Stimulated activated memory B cell treated with anti-CD40 and anti-IgM and Interleukin-4, amounts not matched to agents 10 μg/mL and 1 μg/mL and 100 μg/mL, for 72 hours (primary cell): ENCODE results near the gene VTI1A.

Source experiments
- ATAC-seq: fragments of 150-1000 bp; cut with Tn5 transposase; 2 replicates; pipeline ENCODE4 v1.10.0; 2021
- H3K27ac Mint-ChIP-seq: one replicate; pipeline ENCODE4 v1.8.0; 2022; ENCODE audit warnings: mild to moderate bottlenecking, mixed read lengths
- H3K27me3 Mint-ChIP-seq: one replicate; pipeline ENCODE4 v1.8.0; 2022; ENCODE audit warnings: mixed read lengths
- H3K36me3 Mint-ChIP-seq: one replicate; pipeline ENCODE4 v1.8.0; 2022; ENCODE audit warnings: mixed read lengths
- H3K4me1 Mint-ChIP-seq: one replicate; pipeline ENCODE4 v1.8.0; 2022; ENCODE audit warnings: mixed read lengths
- H3K4me3 Mint-ChIP-seq: one replicate; pipeline ENCODE4 v1.8.0; 2022; ENCODE audit warnings: mild to moderate bottlenecking, moderate library complexity, mixed read lengths
- H3K9me3 Mint-ChIP-seq: one replicate; pipeline ENCODE4 v1.8.0; 2022; ENCODE audit warnings: mixed read lengths

Gene VTI1A

DNA sequence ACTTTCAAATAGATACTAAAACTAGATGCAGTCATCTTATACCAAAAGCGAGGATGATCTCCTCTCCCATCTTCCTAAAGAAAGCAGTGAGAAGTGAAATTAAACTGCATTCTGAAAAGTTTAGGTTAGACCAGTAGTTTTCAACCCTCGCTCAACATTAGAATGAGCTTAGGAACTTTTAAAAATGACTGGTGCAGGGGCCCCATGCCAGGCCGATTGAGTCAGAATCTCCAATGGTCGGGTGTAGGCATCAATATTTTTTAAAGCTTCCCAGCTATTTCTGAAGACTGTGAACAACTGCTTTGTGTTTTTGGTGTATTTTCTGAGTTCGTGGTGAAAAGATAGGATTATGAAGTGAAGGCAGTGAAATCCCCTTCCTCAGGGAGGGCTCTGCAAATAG, 146.0 kb downstream of the VTI1A start:
- no peaks in the 10 kb centered on the region for H3K4me1 Mint-ChIP-seq
- peaks cover 30% of the 10 kb centered on the region for H3K36me3 Mint-ChIP-seq
- no peak for ATAC-seq
- no peaks in the 10 kb centered on the region for H3K27me3 Mint-ChIP-seq
- H3K27ac Mint-ChIP-seq, result no peak overlapping the region
- H3K9me3 Mint-ChIP-seq, result no peaks in the 10 kb centered on the region
- H3K4me3 Mint-ChIP-seq, result no peak overlapping the region

DNA sequence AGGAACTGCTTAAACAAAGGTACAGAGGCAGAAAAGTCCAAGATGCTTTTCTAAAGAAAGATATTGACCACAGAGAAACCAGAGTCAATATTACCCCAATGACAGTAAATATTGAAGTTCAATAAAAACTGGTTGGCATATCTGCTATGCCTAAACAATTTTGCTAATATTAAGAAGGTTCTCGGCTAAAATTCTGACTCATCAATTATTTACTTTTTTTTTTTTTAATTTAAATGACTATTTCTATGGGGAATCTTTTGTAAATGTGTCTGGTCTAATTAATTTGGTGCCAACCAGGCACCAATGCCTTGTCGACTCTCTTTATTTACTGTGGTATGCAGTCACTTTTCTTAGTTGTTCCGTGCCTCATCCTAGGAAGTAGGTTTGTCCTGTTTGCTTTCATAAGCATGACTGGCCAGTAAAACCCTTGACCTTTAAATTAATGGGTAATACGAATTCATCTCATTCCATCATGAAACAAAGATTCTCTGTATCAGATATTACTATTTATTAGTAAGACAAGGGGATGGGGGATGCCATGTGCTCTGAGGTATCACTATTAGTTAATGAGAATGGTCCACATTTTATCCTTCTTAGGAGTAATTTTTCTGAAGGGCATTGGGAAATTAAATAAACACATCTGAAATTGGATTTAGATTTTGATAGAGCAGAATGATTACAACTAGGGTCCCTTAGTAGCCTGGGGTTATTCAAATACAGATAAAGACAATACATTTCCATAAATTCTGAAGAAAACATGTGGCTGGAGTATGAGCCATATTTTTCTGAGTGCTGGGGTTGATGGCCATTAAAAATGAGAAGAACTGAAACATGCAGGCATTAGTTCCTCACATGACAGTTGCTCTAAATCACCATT, 154.4 kb downstream of the VTI1A start:
- Mint-ChIP-seq H3K36me3 (peaks cover 46% of the 10 kb centered on the region), H3K4me3 (no peak overlapping the region), H3K4me1 (no peaks in the 10 kb centered on the region), H3K9me3 (no peaks in the 10 kb centered on the region), H3K27me3 (no peaks in the 10 kb centered on the region), H3K27ac (no peak overlapping the region)
- no peak for ATAC-seq

DNA sequence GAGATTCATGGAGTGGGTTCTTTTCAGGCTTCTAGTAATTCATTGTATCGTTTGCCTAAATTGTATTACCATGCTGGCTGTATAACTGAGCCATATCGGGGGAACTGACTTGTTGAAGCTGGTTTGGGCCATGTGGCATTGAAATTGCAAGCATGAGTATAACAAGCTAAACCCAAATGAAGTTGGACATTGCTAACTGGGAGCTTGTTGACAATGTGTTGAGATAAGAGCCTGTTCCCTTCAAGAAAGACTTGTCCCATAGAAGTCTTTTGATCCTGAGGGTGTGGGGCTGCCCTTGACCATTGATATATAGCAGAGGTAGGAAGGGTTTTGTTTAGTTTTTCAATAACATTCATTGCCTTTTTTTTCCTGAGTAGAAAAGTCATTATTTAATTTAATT, 156.0 kb downstream of the VTI1A start:
- H3K36me3 Mint-ChIP-seq, result peaks cover 53% of the 10 kb centered on the region
- H3K4me1 Mint-ChIP-seq, result no peaks in the 10 kb centered on the region
- no peaks in the 10 kb centered on the region for H3K9me3 Mint-ChIP-seq

DNA sequence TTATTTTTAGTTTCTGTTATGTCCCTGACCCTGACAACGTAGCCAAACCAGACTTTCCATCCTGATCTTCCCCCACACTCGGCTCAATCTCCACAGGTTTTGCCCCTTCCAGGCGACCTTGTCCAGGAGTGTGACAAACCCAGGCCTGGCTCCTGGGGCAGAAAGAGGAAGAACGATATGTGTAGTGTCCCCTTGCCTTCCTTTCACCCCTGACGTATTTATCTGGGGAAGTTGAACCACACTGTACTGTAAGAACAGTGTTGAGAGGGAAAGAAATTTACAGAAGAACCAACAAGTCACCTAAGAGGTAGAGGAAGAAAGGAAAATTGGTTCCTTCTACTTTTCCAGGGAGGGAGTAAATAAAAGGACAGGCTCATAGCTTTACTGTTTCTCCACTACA, 158.0 kb downstream of the VTI1A start:
- no peak for ATAC-seq
- H3K27me3 Mint-ChIP-seq, result no peaks in the 10 kb centered on the region

More for the DNA sequence above, 156.0 kb downstream of the VTI1A start:
- Mint-ChIP-seq H3K27ac (no peak overlapping the region), H3K4me3 (no peak overlapping the region), H3K27me3 (no peaks in the 10 kb centered on the region)
- ATAC-seq, result no peak

DNA sequence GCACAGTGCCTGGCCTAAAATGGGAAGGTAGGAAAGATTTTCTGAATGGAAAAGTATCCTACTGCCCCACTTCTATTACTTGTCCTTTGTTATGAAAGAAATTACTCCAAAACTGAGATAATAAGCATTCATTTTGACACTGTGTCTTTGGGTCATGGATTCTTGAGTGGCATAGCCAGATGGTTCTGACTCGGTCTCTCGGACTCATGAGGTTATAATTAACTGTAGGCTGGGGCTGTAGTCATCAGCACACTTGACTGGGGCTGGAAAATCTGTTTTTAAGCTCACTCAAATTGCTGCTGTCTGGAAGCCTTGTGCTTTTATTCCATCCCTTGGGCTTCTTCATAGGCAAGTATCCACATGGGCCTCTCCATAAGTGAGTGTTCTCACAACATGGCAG, 160.5 kb downstream of the VTI1A start:
- no peaks in the 10 kb centered on the region for H3K27me3 Mint-ChIP-seq
- no peak for ATAC-seq
- H3K4me3 Mint-ChIP-seq, result no peak overlapping the region
- no peaks in the 10 kb centered on the region for H3K9me3 Mint-ChIP-seq
- H3K27ac Mint-ChIP-seq, result no peak overlapping the region
- H3K4me1 Mint-ChIP-seq, result no peaks in the 10 kb centered on the region
- H3K36me3 Mint-ChIP-seq, result peaks cover 30% of the 10 kb centered on the region

More for the DNA sequence above, 158.0 kb downstream of the VTI1A start:
- Mint-ChIP-seq H3K9me3 (no peaks in the 10 kb centered on the region), H3K4me3 (no peak overlapping the region), H3K27ac (no peak overlapping the region), H3K4me1 (no peaks in the 10 kb centered on the region), H3K36me3 (peaks cover 37% of the 10 kb centered on the region)

DNA sequence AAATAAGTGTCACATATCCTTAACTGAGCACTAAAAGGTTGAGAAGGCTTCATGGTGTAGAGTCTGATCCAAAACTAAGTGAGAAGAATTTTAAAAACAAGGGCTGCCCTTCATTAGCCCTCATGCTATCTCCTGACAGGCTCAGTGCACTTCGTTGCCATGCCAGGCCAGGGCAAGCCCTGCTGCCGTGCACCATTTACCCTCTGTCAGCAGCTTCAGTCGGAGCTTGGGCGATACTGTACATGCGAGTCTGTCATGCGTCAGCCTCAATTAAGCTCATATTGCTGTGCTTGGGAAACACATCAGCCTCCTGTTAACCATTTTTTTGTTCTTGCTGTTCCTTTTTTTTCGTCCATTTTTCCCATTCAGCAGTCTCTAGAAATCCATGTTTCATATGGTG, 166.6 kb downstream of the VTI1A start:
- H3K27me3 Mint-ChIP-seq, result no peaks in the 10 kb centered on the region
- H3K4me3 Mint-ChIP-seq, result no peak overlapping the region
- peaks cover 12% of the 10 kb centered on the region for H3K9me3 Mint-ChIP-seq
- no peaks in the 10 kb centered on the region for H3K4me1 Mint-ChIP-seq
- H3K36me3 Mint-ChIP-seq, result peaks cover 35% of the 10 kb centered on the region
- H3K27ac Mint-ChIP-seq, result no peak overlapping the region
- ATAC-seq, result no peak

DNA sequence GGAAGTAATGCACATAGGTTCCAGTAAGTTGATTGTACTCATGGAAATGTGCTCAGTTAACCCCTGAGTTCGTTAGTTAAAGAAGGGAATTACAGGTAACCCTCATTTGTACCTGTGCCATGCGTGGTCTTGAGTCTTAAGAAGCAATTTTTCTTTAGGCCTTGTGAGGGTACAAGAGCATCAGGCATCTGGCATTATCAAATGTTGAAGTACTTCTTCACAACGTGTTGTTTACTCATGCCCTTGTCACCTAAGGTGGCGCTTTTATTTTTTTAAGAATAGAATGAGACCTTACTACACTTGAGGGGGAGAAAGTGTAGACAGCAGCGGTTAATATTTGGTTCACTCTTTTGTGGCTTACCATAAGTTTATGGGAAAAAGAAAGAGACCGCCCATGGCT, 167.1 kb downstream of the VTI1A start:
- Mint-ChIP-seq H3K4me3 (no peak overlapping the region), H3K27me3 (no peaks in the 10 kb centered on the region), H3K27ac (no peak overlapping the region), H3K36me3 (peaks cover 40% of the 10 kb centered on the region), H3K9me3 (peaks cover 12% of the 10 kb centered on the region), H3K4me1 (no peaks in the 10 kb centered on the region)
- ATAC-seq, result no peak

DNA sequence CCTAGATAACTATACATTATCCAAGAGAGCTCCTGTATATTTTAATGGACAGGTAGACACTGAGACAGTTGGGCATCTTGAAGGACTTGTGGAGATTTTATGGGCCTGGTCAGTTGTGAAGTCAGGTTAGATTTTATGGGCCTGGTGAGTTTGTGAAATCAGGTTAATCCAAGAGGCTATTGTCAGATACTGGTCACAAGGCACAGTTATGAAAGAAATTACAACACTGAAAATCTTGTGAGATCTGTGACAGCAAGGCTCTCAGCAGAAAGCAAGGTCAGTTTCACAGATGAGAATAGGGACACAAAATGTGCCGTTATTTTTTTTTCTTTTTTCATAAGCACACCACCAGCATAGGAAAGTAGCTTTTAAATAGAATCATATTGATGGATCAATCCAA, 167.6 kb downstream of the VTI1A start:
- no peak overlapping the region for H3K4me3 Mint-ChIP-seq
- ATAC-seq, result no peak
- H3K9me3 Mint-ChIP-seq, result peaks cover 12% of the 10 kb centered on the region
- no peaks in the 10 kb centered on the region for H3K27me3 Mint-ChIP-seq
- no peak overlapping the region for H3K27ac Mint-ChIP-seq
- H3K4me1 Mint-ChIP-seq, result no peaks in the 10 kb centered on the region
- H3K36me3 Mint-ChIP-seq, result peaks cover 45% of the 10 kb centered on the region

DNA sequence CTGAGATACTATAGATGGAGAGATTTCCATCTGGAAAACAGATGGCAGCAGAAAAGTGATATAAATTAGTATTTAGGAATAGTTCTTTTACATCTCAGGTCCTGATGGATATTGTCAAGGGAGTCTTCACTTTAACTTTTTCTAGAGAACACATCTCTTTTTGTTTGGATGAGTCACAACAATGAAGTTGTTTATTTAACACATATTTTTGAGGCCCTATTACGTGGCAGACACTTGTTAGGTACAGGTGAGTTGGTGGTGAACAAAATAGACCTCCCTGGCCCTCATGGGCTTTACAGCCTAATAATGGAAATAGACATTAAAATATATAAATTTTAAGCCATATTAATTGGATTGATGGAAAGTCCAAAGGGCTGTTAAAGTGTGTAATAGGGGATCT, 168.3 kb downstream of the VTI1A start:
- peaks cover 52% of the 10 kb centered on the region for H3K36me3 Mint-ChIP-seq
- H3K4me3 Mint-ChIP-seq, result no peak overlapping the region
- no peak for ATAC-seq
- H3K27ac Mint-ChIP-seq, result no peak overlapping the region
- H3K27me3 Mint-ChIP-seq, result no peaks in the 10 kb centered on the region
- H3K9me3 Mint-ChIP-seq, result peaks cover 12% of the 10 kb centered on the region
- H3K4me1 Mint-ChIP-seq, result no peaks in the 10 kb centered on the region

DNA sequence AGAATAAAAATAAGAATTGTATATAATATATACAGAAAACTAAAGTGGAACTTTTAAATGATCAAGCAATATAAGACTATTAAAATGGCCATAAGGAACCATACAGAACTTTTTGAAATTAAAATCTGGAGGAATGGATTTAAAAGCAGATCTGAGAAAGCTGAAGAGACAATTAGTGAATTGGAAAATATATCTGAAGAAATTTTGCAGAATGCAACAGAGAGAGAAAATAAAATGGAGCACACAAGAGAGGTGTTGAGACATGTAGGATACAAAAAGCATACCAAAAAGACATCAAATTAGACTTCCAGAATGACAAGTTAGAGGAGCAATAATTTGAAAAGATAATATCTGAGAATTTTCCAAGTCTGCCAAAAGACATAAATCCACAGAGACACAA, 169.6 kb downstream of the VTI1A start:
- Mint-ChIP-seq H3K36me3 (peaks cover 61% of the 10 kb centered on the region), H3K4me1 (no peaks in the 10 kb centered on the region), H3K4me3 (no peak overlapping the region), H3K27ac (no peak overlapping the region), H3K27me3 (no peaks in the 10 kb centered on the region), H3K9me3 (peaks cover 12% of the 10 kb centered on the region)
- no peak for ATAC-seq

DNA sequence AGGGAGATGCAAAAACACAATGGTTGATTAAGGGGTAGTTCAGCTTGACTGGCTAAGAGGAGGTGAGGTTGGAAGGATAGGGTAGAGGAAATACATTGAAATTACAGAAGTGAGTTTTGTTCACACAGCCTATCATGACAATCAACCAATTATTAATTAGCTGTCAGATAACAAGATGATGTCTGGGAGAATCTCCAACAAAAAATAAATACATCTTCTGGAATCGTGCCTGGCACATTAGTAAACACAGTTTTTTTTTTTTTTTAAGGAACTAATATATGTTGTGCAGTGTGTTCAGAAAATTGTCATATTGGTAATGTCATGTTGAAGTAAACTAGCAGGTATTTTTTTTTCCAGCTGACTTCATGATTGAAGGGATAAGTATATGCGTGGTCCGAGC, 171.8 kb downstream of the VTI1A start:
- H3K4me3 Mint-ChIP-seq, result no peak overlapping the region
- H3K4me1 Mint-ChIP-seq, result no peaks in the 10 kb centered on the region
- peaks cover 53% of the 10 kb centered on the region for H3K36me3 Mint-ChIP-seq
- H3K27me3 Mint-ChIP-seq, result no peaks in the 10 kb centered on the region
- no peak overlapping the region for H3K27ac Mint-ChIP-seq
- peaks cover 12% of the 10 kb centered on the region for H3K9me3 Mint-ChIP-seq
- ATAC-seq, result no peak

DNA sequence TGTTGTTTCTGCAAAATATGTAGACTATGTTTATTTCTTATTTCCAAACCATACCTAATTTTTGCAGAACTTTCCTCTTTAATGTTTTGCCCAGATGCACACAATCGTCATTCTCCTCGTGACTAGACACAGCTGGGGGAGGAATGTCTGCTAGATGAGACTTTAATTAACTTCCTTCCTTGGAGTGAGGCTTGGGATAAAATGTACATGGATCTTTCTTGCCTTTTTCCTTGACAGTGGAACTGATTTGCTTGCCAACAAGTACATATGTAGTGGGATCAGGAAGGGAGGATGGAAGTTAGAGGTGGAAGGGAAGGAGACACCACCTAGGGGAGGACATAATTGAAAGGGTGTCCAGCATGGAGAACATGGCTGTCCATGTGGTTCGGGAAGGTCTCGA, 172.5 kb downstream of the VTI1A start:
- Mint-ChIP-seq H3K27me3 (no peaks in the 10 kb centered on the region), H3K4me3 (no peak overlapping the region), H3K4me1 (no peaks in the 10 kb centered on the region), H3K9me3 (peaks cover 12% of the 10 kb centered on the region), H3K36me3 (peaks cover 50% of the 10 kb centered on the region), H3K27ac (no peak overlapping the region)
- no peak for ATAC-seq

DNA sequence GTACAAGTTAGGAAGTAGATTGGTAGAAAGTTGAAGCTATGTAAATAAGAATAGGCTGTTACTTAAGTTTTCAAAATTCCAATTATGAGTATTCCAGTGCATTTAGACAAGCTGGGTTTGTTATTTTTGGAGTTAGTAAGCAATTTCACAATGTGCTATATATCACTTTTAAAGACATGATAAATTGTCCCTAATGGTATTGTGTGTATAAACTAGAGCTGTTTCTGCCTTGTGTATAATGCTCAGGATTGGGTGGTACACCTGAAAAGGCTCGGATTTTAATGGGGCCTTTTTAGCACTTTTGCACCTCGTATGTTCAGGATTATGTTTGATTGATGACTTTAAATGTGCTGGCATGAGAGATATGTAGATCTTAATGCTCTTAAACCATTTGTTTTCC, 175.8 kb downstream of the VTI1A start:
- Mint-ChIP-seq H3K36me3 (peaks cover 29% of the 10 kb centered on the region), H3K9me3 (no peaks in the 10 kb centered on the region), H3K4me3 (no peak overlapping the region), H3K4me1 (no peaks in the 10 kb centered on the region), H3K27me3 (no peaks in the 10 kb centered on the region), H3K27ac (no peak overlapping the region)
- ATAC-seq, result no peak

DNA sequence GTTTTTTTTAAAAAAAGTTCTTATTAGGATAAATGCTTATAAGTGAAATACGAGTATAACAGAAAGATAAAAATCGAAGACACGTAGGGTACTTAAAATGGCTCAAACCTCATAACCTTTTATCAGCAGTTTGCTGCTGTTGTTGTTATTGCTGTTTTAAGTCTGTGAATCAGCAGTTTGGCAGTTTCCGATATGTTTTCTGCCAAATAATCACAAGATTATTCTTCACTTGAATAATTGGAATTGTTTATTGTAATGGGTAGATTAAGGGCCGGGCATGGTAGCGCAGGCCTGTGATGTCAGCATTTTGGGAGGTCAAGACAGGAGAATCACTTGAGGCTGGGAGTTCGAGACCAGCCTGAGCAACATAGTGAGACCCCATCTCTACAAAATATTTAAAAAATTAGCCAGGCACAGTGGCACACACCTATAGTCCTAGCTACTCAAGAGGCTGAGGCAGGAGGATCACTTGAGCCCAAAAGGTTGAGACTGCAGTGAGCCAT, 177.6 kb downstream of the VTI1A start:
- Mint-ChIP-seq H3K4me1 (no peaks in the 10 kb centered on the region), H3K4me3 (no peak overlapping the region), H3K9me3 (no peaks in the 10 kb centered on the region), H3K36me3 (peaks cover 24% of the 10 kb centered on the region), H3K27me3 (no peaks in the 10 kb centered on the region), H3K27ac (no peak overlapping the region)
- no peak for ATAC-seq

DNA sequence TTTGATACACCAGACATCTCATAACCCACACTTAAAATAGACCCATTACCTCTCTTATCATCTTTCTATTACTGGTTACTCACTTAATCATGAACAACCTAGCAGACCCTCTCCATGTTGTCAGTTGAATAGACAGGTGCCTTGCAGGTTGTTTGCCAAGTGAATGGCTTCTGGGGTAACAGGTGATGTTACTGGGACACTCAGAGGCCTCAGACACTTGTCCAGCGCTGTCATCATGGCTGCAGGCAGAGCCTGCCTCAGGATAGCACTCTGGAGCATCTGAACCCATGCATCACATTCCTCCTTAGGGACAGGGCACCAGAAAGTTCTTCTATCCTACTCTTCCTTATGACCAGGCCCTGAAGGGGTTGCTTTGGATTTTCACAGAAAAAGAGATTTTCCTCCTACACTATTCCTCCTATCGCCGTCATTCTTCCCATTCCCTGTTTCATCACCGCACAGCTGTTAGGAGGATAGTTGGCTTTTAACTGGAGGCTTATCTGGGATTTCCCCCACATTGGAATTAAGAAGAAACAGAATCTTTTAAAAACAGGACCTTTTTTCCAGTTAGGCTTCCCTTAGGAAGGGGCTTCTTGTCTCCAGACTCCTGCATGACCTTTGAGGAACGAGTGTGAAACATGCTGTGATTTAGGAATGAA, 182.1 kb downstream of the VTI1A start:
- H3K4me3 Mint-ChIP-seq, result no peak overlapping the region
- no peaks in the 10 kb centered on the region for H3K27me3 Mint-ChIP-seq
- H3K27ac Mint-ChIP-seq, result no peak overlapping the region
- H3K4me1 Mint-ChIP-seq, result no peaks in the 10 kb centered on the region
- no peaks in the 10 kb centered on the region for H3K9me3 Mint-ChIP-seq
- ATAC-seq, result no peak
- peaks cover 36% of the 10 kb centered on the region for H3K36me3 Mint-ChIP-seq
